Measurements from ENCODE around the gene ABO. TPM values are rescaled to one million over a fixed set of nuclear protein-coding genes. Genes with fewer than 3 reads are reported as not detected.

Gene ABO
- total RNA-seq, 1 experiment from 2014 or later, result 2.8 TPM

GRCh38 chr9:133294257-133294656, 19.3 kb upstream of the ABO start:
- Mint-ChIP-seq H3K36me3 (ENCODE audit: insufficient read depth, unreplicated experiment) (no peaks in the 10 kb centered on the region), H3K4me1 (ENCODE audit: low read depth, unreplicated experiment) (no peaks in the 10 kb centered on the region), H3K9me3 (ENCODE audit: low read depth, unreplicated experiment) (no peaks in the 10 kb centered on the region), H3K4me3 (ENCODE audit: low read depth, unreplicated experiment) (no peak overlapping the region), H3K27me3 (ENCODE audit: unreplicated experiment) (peaks cover 51% of the 10 kb centered on the region), H3K27ac (ENCODE audit: unreplicated experiment) (no peak overlapping the region)
- no peak for TF ChIP-seq CTCF (IDR thresholded peaks at IDR 0.05; ENCODE audit: unreplicated experiment)
- BruUV-seq (replicated peaks), result no TSS peak
- CTCF ChIA-PET, result no interaction called here
- intact Hi-C loops (cut with micrococcal nuclease; ENCODE audit: unreplicated experiment), result no loop called here
- DNase-seq, result no peak

- H3K9me3 Mint-ChIP-seq (ENCODE audit: low read depth, unreplicated experiment), result no peaks in the 10 kb centered on the region
- CTCF ChIA-PET, result no interaction called here
- H3K4me1 Mint-ChIP-seq (ENCODE audit: low read depth, unreplicated experiment), result no peaks in the 10 kb centered on the region
Observed at GRCh38 chr9:133290751-133291302, 15.8 kb upstream of the ABO start.

GRCh38 chr9:133286523-133286922, 11.5 kb upstream of the ABO start:
- no peak overlapping the region for H3K4me3 Mint-ChIP-seq (ENCODE audit: low read depth, unreplicated experiment)
- CTCF ChIA-PET, result interaction anchor here (0.8 to 0.9 kb wide), 3 partner anchors 11 to 98 kb away, joined by 3 to 4 read pairs (median 4); no protein-coding TSS in a partner anchor

More at GRCh38 chr9:133290751-133291302, 15.8 kb upstream of the ABO start:
- H3K27me3 Mint-ChIP-seq (ENCODE audit: unreplicated experiment), result peaks cover 23% of the 10 kb centered on the region
- no peak overlapping the region for H3K27ac Mint-ChIP-seq (ENCODE audit: unreplicated experiment)
- BruUV-seq (replicated peaks), result no TSS peak
- no peak for DNase-seq
- intact Hi-C loops (cut with micrococcal nuclease; ENCODE audit: unreplicated experiment), result no loop called here
- H3K36me3 Mint-ChIP-seq (ENCODE audit: insufficient read depth, unreplicated experiment), result no peaks in the 10 kb centered on the region
- no peak for TF ChIP-seq CTCF (IDR thresholded peaks at IDR 0.05; ENCODE audit: unreplicated experiment)
- no peak overlapping the region for H3K4me3 Mint-ChIP-seq (ENCODE audit: low read depth, unreplicated experiment)

GRCh38 chr9:133285252-133285775, 10.3 kb upstream of the ABO start:
- intact Hi-C loops (cut with micrococcal nuclease; ENCODE audit: unreplicated experiment), result no loop called here

More at GRCh38 chr9:133286523-133286922, 11.5 kb upstream of the ABO start:
- BruUV-seq (replicated peaks), result no TSS peak
- Mint-ChIP-seq H3K4me1 (ENCODE audit: low read depth, unreplicated experiment) (no peaks in the 10 kb centered on the region), H3K9me3 (ENCODE audit: low read depth, unreplicated experiment) (no peaks in the 10 kb centered on the region), H3K36me3 (ENCODE audit: insufficient read depth, unreplicated experiment) (no peaks in the 10 kb centered on the region), H3K27ac (ENCODE audit: unreplicated experiment) (no peak overlapping the region), H3K27me3 (ENCODE audit: unreplicated experiment) (no peaks in the 10 kb centered on the region)
- DNase-seq, result no peak
- intact Hi-C loops (cut with micrococcal nuclease; ENCODE audit: unreplicated experiment), result no loop called here
- no peak for TF ChIP-seq CTCF (IDR thresholded peaks at IDR 0.05; ENCODE audit: unreplicated experiment)

More at GRCh38 chr9:133285252-133285775, 10.3 kb upstream of the ABO start:
- H3K27ac Mint-ChIP-seq (ENCODE audit: unreplicated experiment), result no peak overlapping the region
- H3K4me1 Mint-ChIP-seq (ENCODE audit: low read depth, unreplicated experiment), result no peaks in the 10 kb centered on the region
- no peaks in the 10 kb centered on the region for H3K36me3 Mint-ChIP-seq (ENCODE audit: insufficient read depth, unreplicated experiment)
- no peak for DNase-seq
- no peak for TF ChIP-seq CTCF (IDR thresholded peaks at IDR 0.05; ENCODE audit: unreplicated experiment)
- H3K27me3 Mint-ChIP-seq (ENCODE audit: unreplicated experiment), result no peaks in the 10 kb centered on the region
- BruUV-seq (replicated peaks), result no TSS peak
- no peaks in the 10 kb centered on the region for H3K9me3 Mint-ChIP-seq (ENCODE audit: low read depth, unreplicated experiment)
- CTCF ChIA-PET, result no interaction called here
- H3K4me3 Mint-ChIP-seq (ENCODE audit: low read depth, unreplicated experiment), result no peak overlapping the region

Data from Calu3 (cell line).